ENCODE results near the gene ANXA11.

DNA sequence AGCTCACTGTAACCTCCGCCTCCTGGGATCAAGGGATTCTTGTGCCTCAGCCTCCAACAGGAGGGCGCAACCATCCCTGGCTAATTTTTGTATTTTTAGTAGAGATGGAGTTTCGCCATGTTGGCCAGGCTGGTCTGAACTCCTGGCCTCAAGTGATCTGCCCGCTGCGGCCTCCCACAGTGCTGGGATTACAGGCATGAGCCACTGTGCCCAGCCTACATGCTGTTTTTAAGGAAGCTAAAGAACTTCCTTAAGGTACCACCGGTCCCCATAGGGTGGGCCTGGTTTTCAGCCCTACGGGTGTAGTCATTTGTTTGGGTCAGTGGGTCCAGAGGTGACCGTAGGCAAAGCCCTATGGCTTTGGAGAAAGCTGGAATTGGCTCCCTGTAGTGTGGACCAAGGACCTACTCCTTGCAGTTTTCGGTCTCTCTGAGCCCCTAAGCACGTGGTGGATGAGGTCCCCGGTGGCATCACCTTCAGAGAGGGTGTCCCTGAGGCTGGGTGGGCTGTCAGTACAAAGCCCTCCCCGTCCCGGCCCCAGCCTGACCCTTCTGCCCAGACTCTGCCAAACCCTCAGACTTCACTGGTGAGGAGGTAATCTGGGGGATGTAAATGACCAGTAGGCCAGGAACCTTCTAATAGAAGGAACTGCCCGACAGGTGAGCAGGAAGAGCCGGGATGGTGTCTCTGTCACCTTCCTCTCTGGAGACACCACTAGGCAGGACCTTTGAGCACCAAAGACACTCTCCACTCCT is 30.5 kb downstream of the ANXA11 start:
- TF ChIP-seq, protein P1, sequence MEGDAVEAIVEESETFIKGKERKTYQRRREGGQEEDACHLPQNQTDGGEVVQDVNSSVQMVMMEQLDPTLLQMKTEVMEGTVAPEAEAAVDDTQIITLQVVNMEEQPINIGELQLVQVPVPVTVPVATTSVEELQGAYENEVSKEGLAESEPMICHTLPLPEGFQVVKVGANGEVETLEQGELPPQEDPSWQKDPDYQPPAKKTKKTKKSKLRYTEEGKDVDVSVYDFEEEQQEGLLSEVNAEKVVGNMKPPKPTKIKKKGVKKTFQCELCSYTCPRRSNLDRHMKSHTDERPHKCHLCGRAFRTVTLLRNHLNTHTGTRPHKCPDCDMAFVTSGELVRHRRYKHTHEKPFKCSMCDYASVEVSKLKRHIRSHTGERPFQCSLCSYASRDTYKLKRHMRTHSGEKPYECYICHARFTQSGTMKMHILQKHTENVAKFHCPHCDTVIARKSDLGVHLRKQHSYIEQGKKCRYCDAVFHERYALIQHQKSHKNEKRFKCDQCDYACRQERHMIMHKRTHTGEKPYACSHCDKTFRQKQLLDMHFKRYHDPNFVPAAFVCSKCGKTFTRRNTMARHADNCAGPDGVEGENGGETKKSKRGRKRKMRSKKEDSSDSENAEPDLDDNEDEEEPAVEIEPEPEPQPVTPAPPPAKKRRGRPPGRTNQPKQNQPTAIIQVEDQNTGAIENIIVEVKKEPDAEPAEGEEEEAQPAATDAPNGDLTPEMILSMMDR (conservative IDR thresholded peaks at IDR 0.05; ENCODE audit: low read depth, low read length): no peak
- TF ChIP-seq EZH2phosphoT487 (IDR thresholded peaks at IDR 0.05; ENCODE audit: borderline replicate concordance, low read length): no peak
- TF ChIP-seq EZH2 (IDR thresholded peaks at IDR 0.05; ENCODE audit: low read length, unreplicated experiment): no peak

All from PC-3 (cell line).